ENCODE measurements around the gene SEC62.
"Not testable (repeated sequence)": the region's sequence is repeated elsewhere in the genome, so short reads cannot be mapped to it uniquely, and the experiment has no call there.

Gene SEC62

DNA sequence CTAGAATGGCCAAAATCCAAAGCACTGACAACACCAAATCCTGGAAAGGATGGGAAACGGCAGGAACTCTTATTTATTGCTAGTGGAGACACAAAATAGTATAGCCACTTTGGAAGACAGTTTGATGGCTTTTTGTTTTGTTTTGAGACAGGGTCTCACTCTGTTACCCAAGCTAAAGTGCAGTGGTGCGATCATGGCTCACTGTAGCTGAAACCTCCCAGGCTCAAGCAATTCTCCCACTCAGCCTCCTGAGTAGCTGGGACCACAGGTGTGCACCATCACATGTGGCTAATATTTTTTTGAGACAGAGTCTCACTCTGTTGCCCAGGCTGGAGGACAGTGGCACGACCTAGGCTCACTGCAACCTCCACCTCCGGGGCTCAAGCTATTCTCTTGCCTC is 43.9 kb downstream of the SEC62 start:
- TF ChIP-seq ARNT (IDR thresholded peaks at IDR 0.05) (no peak), L3MBTL2 (conservative IDR thresholded peaks at IDR 0.05) (no peak), ZNF384 (IDR thresholded peaks at IDR 0.05) (no peak), CTBP1 (IDR thresholded peaks at IDR 0.05; ENCODE audit: borderline replicate concordance) (no peak), FOXK2 (IDR thresholded peaks at IDR 0.05) (no peak), HDGF (IDR thresholded peaks at IDR 0.05; ENCODE audit: borderline replicate concordance) (no peak), NFRKB (IDR thresholded peaks at IDR 0.05) (no peak), BHLHE40 (IDR thresholded peaks at IDR 0.05; ENCODE audit: borderline replicate concordance) (no peak)
- no peak for DNase-seq (ENCODE audit: extremely low spot score)
- ChIA-PET POLR2A (no interaction called here), CTCF (no interaction called here)

DNA sequence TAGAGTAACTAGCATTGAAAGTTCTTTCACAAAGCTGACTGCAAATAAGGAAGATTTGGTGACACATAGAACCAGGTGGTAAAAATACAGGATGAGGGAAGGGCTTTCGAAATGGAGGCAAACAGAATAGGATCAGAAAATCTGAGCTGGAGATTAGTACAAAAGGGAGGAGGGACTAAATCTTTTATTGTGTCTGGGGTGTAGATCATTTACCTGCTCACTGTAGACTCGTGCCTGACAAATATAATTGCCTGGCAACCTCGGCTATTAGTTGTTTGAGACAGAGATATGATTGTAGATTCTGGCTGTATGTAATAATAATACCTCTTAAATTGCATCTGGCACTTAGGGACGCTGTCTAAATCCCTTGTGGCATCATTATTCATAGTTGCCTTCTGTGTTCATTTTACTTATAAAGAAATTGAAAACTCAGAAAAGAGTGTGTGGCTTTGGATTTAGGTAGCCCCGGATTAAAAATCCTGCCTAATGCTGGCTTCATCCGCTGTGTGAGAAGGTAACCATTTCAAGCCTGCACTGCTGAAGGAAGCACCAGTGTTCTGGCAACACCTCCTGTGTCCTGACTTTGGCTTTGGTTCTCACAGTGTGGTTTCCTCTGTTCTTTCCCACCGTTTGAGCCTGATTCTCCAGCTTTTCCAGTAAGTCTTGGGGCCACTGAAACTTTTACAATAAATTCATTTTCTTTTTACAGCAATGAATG is 46.2 kb downstream of the SEC62 start:
- ChIA-PET POLR2A (no interaction called here), CTCF (no interaction called here)
- TF ChIP-seq CTBP1 (IDR thresholded peaks at IDR 0.05; ENCODE audit: borderline replicate concordance) (no peak), HDGF (IDR thresholded peaks at IDR 0.05; ENCODE audit: borderline replicate concordance) (no peak), ELF4 (IDR thresholded peaks at IDR 0.05) (no peak), TARDBP (IDR thresholded peaks at IDR 0.05) (no peak), FOXK2 (IDR thresholded peaks at IDR 0.05) (no peak), SP1 (IDR thresholded peaks at IDR 0.05) (no peak), BHLHE40 (IDR thresholded peaks at IDR 0.05; ENCODE audit: borderline replicate concordance) (no peak), ZNF384 (IDR thresholded peaks at IDR 0.05) (no peak), L3MBTL2 (conservative IDR thresholded peaks at IDR 0.05) (no peak), FOXA1 (IDR thresholded peaks at IDR 0.05) (no peak), ARNT (IDR thresholded peaks at IDR 0.05) (no peak), SUZ12 (IDR thresholded peaks at IDR 0.05) (no peak), NFRKB (IDR thresholded peaks at IDR 0.05) (no peak), LEF1 (IDR thresholded peaks at IDR 0.05; ENCODE audit: borderline replicate concordance) (no peak), FOXM1 (IDR thresholded peaks at IDR 0.05; ENCODE audit: borderline replicate concordance) (no peak)
- TF ChIP-seq, protein P1, sequence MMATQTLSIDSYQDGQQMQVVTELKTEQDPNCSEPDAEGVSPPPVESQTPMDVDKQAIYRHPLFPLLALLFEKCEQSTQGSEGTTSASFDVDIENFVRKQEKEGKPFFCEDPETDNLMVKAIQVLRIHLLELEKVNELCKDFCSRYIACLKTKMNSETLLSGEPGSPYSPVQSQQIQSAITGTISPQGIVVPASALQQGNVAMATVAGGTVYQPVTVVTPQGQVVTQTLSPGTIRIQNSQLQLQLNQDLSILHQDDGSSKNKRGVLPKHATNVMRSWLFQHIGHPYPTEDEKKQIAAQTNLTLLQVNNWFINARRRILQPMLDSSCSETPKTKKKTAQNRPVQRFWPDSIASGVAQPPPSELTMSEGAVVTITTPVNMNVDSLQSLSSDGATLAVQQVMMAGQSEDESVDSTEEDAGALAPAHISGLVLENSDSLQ (IDR thresholded peaks at IDR 0.05): no peak
- DNase-seq (ENCODE audit: extremely low spot score): no peak

DNA sequence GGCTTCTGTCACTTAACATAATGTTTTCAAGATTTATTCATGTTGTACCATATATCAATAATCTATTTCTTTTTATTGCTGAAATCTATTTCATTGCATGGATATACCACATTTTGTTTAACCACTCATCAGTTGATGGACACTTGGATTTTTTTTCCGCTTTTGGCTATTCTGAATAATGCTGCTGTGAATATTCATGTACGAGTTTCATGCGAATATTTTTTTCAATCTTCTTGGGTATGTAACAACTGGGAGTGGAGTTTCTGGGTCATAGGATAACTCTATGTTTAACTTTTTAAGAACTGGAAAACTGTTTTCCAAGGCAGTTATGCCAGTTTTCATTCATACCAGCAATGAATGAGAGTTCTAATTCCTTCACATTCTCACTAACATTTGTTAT is 49.5 kb downstream of the SEC62 start:
- DNase-seq (ENCODE audit: extremely low spot score): no peak
- POLR2A ChIA-PET: no interaction called here
- CTCF ChIA-PET: interaction anchor here (0.7 kb wide), 1 partner anchor 22 kb away, joined by 3 read pairs; the partner anchor contains the start of gene GPR160
- TF ChIP-seq CTBP1 (IDR thresholded peaks at IDR 0.05; ENCODE audit: borderline replicate concordance) (no peak), FOXK2 (IDR thresholded peaks at IDR 0.05) (no peak), HDGF (IDR thresholded peaks at IDR 0.05; ENCODE audit: borderline replicate concordance) (no peak)

DNA sequence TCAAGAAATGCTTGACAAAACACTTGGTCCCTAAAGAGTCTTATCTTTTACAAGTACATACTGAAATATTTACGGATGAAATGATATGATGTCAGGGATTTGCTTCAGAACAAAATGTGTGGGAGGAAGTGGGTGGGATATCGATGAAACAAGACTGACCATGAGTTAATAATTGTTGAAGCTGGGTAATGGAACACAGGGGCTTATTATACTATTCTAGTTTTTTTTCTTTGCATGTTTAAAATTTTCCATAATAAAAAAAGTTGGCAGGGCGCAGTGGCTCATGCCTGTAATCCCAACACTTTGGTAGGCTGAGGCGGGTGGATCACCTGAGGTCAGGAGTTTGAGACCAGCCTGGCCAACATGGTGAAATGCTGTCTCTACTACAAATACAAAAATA is 52.7 kb downstream of the SEC62 start:
- DNase-seq (ENCODE audit: extremely low spot score); POLR2A ChIA-PET: not testable (repeated sequence)
- CTCF ChIA-PET: interaction anchor here (0.6 kb wide), 1 partner anchor 1456 kb away, joined by 3 read pairs; no protein-coding TSS in a partner anchor

DNA sequence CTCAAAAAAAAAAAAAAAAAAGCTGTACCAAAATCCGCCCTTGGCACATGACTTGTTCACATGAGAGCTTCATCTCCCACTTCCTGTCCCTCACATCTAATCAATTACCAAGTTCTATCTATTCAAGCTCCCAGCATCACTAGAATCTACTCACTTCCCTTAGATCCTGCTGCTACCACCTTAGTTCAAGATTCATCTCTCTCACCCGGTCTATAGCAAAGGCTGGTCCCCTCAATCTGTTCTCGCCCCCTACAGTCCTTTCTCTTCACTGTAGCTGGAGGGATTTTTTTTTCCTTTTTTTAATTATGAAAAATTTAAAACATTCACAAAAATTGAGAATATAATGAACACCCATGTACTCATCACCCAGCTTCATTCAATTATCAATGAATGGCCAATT is 54.5 kb downstream of the SEC62 start:
- ChIA-PET CTCF (no interaction called here), POLR2A (no interaction called here)
- no peak for TF ChIP-seq FOXM1 (IDR thresholded peaks at IDR 0.05; ENCODE audit: borderline replicate concordance)
- no peak for TF ChIP-seq LEF1 (IDR thresholded peaks at IDR 0.05; ENCODE audit: borderline replicate concordance)
- no peak for TF ChIP-seq FOXK2 (IDR thresholded peaks at IDR 0.05)
- TF ChIP-seq SP1 (IDR thresholded peaks at IDR 0.05): no peak
- TF ChIP-seq TARDBP (IDR thresholded peaks at IDR 0.05): no peak
- TF ChIP-seq HDGF (IDR thresholded peaks at IDR 0.05; ENCODE audit: borderline replicate concordance): no peak
- no peak for TF ChIP-seq ELF4 (IDR thresholded peaks at IDR 0.05)
- TF ChIP-seq NFRKB (IDR thresholded peaks at IDR 0.05): no peak
- no peak for DNase-seq (ENCODE audit: extremely low spot score)

DNA sequence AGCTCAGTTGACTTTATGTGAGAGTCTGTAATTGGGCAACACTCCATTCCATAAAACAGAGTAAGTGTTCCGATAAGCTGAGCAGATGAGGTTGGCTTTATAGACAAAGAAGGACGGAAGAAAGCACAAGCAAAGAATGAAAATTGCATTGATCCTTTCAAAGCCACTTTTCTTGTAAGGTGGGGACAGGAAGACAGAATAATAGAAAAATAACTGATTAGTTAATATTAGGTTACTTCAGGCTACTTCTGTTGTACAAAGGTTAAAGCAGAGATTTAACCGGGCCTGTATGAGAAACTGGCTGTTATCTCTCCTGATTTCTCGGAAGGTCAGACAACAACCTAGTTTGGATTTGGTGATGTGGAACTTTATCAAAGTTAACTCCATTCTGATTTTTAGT is 55.7 kb downstream of the SEC62 start:
- POLR2A ChIA-PET: no interaction called here
- TF ChIP-seq LEF1 (IDR thresholded peaks at IDR 0.05; ENCODE audit: borderline replicate concordance) (no peak), ARNT (IDR thresholded peaks at IDR 0.05) (no peak), SP1 (IDR thresholded peaks at IDR 0.05) (no peak), CTBP1 (IDR thresholded peaks at IDR 0.05; ENCODE audit: borderline replicate concordance) (no peak), BHLHE40 (IDR thresholded peaks at IDR 0.05; ENCODE audit: borderline replicate concordance) (no peak), NFRKB (IDR thresholded peaks at IDR 0.05) (no peak), HDGF (IDR thresholded peaks at IDR 0.05; ENCODE audit: borderline replicate concordance) (no peak), ELF4 (IDR thresholded peaks at IDR 0.05) (no peak), FOXM1 (IDR thresholded peaks at IDR 0.05; ENCODE audit: borderline replicate concordance) (no peak)
- no peak for DNase-seq (ENCODE audit: extremely low spot score)
- CTCF ChIA-PET: no interaction called here

DNA sequence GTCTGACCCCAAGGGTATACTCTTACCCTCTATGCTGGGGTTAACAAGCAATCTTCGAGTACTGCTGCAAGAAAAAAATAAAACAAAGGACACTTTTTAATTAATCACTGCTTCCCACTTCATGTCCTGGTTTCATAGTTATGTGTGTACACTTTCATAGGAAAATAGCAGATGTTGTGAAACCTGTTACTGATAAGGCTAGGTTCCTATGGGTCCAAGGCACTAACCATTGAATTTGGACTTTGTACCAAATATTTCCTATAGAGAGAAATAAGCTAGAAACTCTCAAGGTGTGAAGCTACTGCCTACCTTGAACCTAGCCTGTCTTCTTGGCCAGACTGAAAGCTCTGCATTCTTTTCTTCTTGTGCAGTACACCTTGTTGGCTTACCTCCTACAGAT is 56.6 kb downstream of the SEC62 start:
- ChIA-PET CTCF (no interaction called here), POLR2A (no interaction called here)
- TF ChIP-seq ARNT (IDR thresholded peaks at IDR 0.05) (no peak), SUZ12 (IDR thresholded peaks at IDR 0.05) (no peak), ZNF384 (IDR thresholded peaks at IDR 0.05) (no peak), FOXK2 (IDR thresholded peaks at IDR 0.05) (no peak), ELF4 (IDR thresholded peaks at IDR 0.05) (no peak), BHLHE40 (IDR thresholded peaks at IDR 0.05; ENCODE audit: borderline replicate concordance) (no peak), NFRKB (IDR thresholded peaks at IDR 0.05) (no peak), SP1 (IDR thresholded peaks at IDR 0.05) (no peak), CTBP1 (IDR thresholded peaks at IDR 0.05; ENCODE audit: borderline replicate concordance) (no peak), HDGF (IDR thresholded peaks at IDR 0.05; ENCODE audit: borderline replicate concordance) (no peak), TARDBP (IDR thresholded peaks at IDR 0.05) (no peak), FOXM1 (IDR thresholded peaks at IDR 0.05; ENCODE audit: borderline replicate concordance) (no peak), L3MBTL2 (conservative IDR thresholded peaks at IDR 0.05) (no peak)
- TF ChIP-seq, protein P1 (IDR thresholded peaks at IDR 0.05): no peak
- no peak for DNase-seq (ENCODE audit: extremely low spot score)
